Measurements from ENCODE around the gene ANKAR.

Gene ANKAR

GRCh38 chr2:189631849-189632248 lies 42.6 kb upstream of the ANKAR start:
- Histone ChIP-seq H3K4me1 (ENCODE audit: control extremely low read depth in 1 of 4, control insufficient read depth in 4 of 4, insufficient read depth in 4 of 4, low read length in 3 of 4) (no peaks in the 10 kb centered on the region), H3K36me3 (ENCODE audit: control insufficient read depth in 4 of 4, insufficient read depth in 4 of 4, low read length in 3 of 4) (no peaks in the 10 kb centered on the region), H3K27ac (ENCODE audit: insufficient read depth in 1 of 2, low read depth in 1 of 2, low read length in 2 of 2, poor library complexity in 1 of 2, severe bottlenecking in 2 of 2) (no peak overlapping the region), H3K9me3 (ENCODE audit: control extremely low read depth in 1 of 5, control insufficient read depth in 4 of 5, insufficient read depth in 2 of 5, low read depth in 1 of 5, low read length in 4 of 5) (no peaks in the 10 kb centered on the region), H3K4me3 (ENCODE audit: control insufficient read depth in 1 of 7, extremely low read depth in 1 of 7, insufficient read depth in 4 of 7, low read depth in 2 of 7, low read length in 6 of 7) (no peak overlapping the region), H3K27me3 (replicated peaks in 2 of 5; ENCODE audit: control insufficient read depth in 4 of 5, insufficient read depth in 5 of 5, low read length in 4 of 5) (no peaks in the 10 kb centered on the region)
- WGBS (ENCODE audit: insufficient coverage): 100% methylated on average over 2 of the region's 4 CpGs
- no peak for DNase-seq
- ChIA-PET POLR2A (interaction anchor here (1.2 kb wide), 1 partner anchor 51 kb away, joined by 3 read pairs; the partner anchor contains the start of gene SLC40A1), CTCF (interaction anchor here (1.0 to 10.0 kb wide), 5 partner anchors 11 to 162 kb away, joined by 3 to 128 read pairs (median 4); no protein-coding TSS in a partner anchor)

- no peaks in the 10 kb centered on the region for H3K4me1 ChIP-seq (ENCODE audit: control extremely low read depth in 1 of 4, control insufficient read depth in 4 of 4, insufficient read depth in 4 of 4, low read length in 3 of 4)
- no peaks in the 10 kb centered on the region for H3K9me3 ChIP-seq (ENCODE audit: control extremely low read depth in 1 of 5, control insufficient read depth in 4 of 5, insufficient read depth in 2 of 5, low read depth in 1 of 5, low read length in 4 of 5)
- ChIA-PET POLR2A (no interaction called here), CTCF (interaction anchor here (0.6 to 10.0 kb wide), 9 partner anchors 13 to 172 kb away, joined by 3 to 128 read pairs (median 4); no protein-coding TSS in a partner anchor)
- no peak overlapping the region for H3K27ac ChIP-seq (ENCODE audit: insufficient read depth in 1 of 2, low read depth in 1 of 2, low read length in 2 of 2, poor library complexity in 1 of 2, severe bottlenecking in 2 of 2)
- 86% methylated on average over 5 of the region's 5 CpGs for WGBS (ENCODE audit: insufficient coverage)
- no peaks in the 10 kb centered on the region for H3K36me3 ChIP-seq (ENCODE audit: control insufficient read depth in 4 of 4, insufficient read depth in 4 of 4, low read length in 3 of 4)
- H3K4me3 ChIP-seq (ENCODE audit: control insufficient read depth in 1 of 7, extremely low read depth in 1 of 7, insufficient read depth in 4 of 7, low read depth in 2 of 7, low read length in 6 of 7): no peak overlapping the region
- peak; percentile 52 to 75 (median 70) for DNase-seq
- H3K27me3 ChIP-seq (replicated peaks in 2 of 5; ENCODE audit: control insufficient read depth in 4 of 5, insufficient read depth in 5 of 5, low read length in 4 of 5): no peaks in the 10 kb centered on the region
These were observed 41.1 kb upstream of the ANKAR start for GRCh38 chr2:189633392-189633811.

GRCh38 chr2:189635353-189635752 lies 39.1 kb upstream of the ANKAR start:
- Histone ChIP-seq H3K27me3 (replicated peaks in 2 of 5; ENCODE audit: control insufficient read depth in 4 of 5, insufficient read depth in 5 of 5, low read length in 4 of 5) (no peaks in the 10 kb centered on the region), H3K4me3 (ENCODE audit: control insufficient read depth in 1 of 7, extremely low read depth in 1 of 7, insufficient read depth in 4 of 7, low read depth in 2 of 7, low read length in 6 of 7) (no peak overlapping the region), H3K4me1 (ENCODE audit: control extremely low read depth in 1 of 4, control insufficient read depth in 4 of 4, insufficient read depth in 4 of 4, low read length in 3 of 4) (no peaks in the 10 kb centered on the region), H3K36me3 (ENCODE audit: control insufficient read depth in 4 of 4, insufficient read depth in 4 of 4, low read length in 3 of 4) (no peaks in the 10 kb centered on the region), H3K9me3 (ENCODE audit: control extremely low read depth in 1 of 5, control insufficient read depth in 4 of 5, insufficient read depth in 2 of 5, low read depth in 1 of 5, low read length in 4 of 5) (no peaks in the 10 kb centered on the region), H3K27ac (ENCODE audit: insufficient read depth in 1 of 2, low read depth in 1 of 2, low read length in 2 of 2, poor library complexity in 1 of 2, severe bottlenecking in 2 of 2) (no peak overlapping the region)
- no peak for DNase-seq
- WGBS (ENCODE audit: insufficient coverage): 100% methylated on average over 2 of the region's 2 CpGs
- CTCF ChIA-PET: interaction anchor here (1.0 to 10.0 kb wide), 7 partner anchors 12 to 178 kb away, joined by 3 to 128 read pairs (median 4); no protein-coding TSS in a partner anchor
- POLR2A ChIA-PET: no interaction called here

GRCh38 chr2:189638301-189639006 lies 36.0 kb upstream of the ANKAR start:
- no peak overlapping the region for H3K27ac ChIP-seq (ENCODE audit: insufficient read depth in 1 of 2, low read depth in 1 of 2, low read length in 2 of 2, poor library complexity in 1 of 2, severe bottlenecking in 2 of 2)
- CTCF ChIA-PET: interaction anchor here (1.3 to 3.2 kb wide), 3 partner anchors 9 to 542 kb away, joined by 3 to 11 read pairs (median 6); a partner anchor contains a TSS
- no peaks in the 10 kb centered on the region for H3K27me3 ChIP-seq (replicated peaks in 2 of 5; ENCODE audit: control insufficient read depth in 4 of 5, insufficient read depth in 5 of 5, low read length in 4 of 5)
- DNase-seq: no peak
- H3K36me3 ChIP-seq (ENCODE audit: control insufficient read depth in 4 of 4, insufficient read depth in 4 of 4, low read length in 3 of 4): no peaks in the 10 kb centered on the region
- 98% methylated on average over 3 of the region's 4 CpGs for WGBS (ENCODE audit: insufficient coverage)
- H3K9me3 ChIP-seq (ENCODE audit: control extremely low read depth in 1 of 5, control insufficient read depth in 4 of 5, insufficient read depth in 2 of 5, low read depth in 1 of 5, low read length in 4 of 5): no peaks in the 10 kb centered on the region
- POLR2A ChIA-PET: no interaction called here
- no peak overlapping the region for H3K4me3 ChIP-seq (ENCODE audit: control insufficient read depth in 1 of 7, extremely low read depth in 1 of 7, insufficient read depth in 4 of 7, low read depth in 2 of 7, low read length in 6 of 7)
- no peaks in the 10 kb centered on the region for H3K4me1 ChIP-seq (ENCODE audit: control extremely low read depth in 1 of 4, control insufficient read depth in 4 of 4, insufficient read depth in 4 of 4, low read length in 3 of 4)

GRCh38 chr2:189639007-189639609 lies 35.4 kb upstream of the ANKAR start:
- CTCF ChIA-PET: interaction anchor here (1.3 to 3.2 kb wide), 3 partner anchors 10 to 541 kb away, joined by 3 to 11 read pairs (median 6); a partner anchor contains a TSS
- 63% methylated on average over 3 of the region's 3 CpGs for WGBS (ENCODE audit: insufficient coverage)

GRCh38 chr2:189641002-189641401 lies 33.5 kb upstream of the ANKAR start:
- DNase-seq: no peak
- CTCF ChIA-PET: interaction anchor here (1.2 to 3.2 kb wide), 2 partner anchors 12 to 23 kb away, joined by 3 to 11 read pairs; no protein-coding TSS in a partner anchor
- Histone ChIP-seq H3K4me1 (ENCODE audit: control extremely low read depth in 1 of 4, control insufficient read depth in 4 of 4, insufficient read depth in 4 of 4, low read length in 3 of 4) (no peaks in the 10 kb centered on the region), H3K27ac (ENCODE audit: insufficient read depth in 1 of 2, low read depth in 1 of 2, low read length in 2 of 2, poor library complexity in 1 of 2, severe bottlenecking in 2 of 2) (no peak overlapping the region), H3K4me3 (ENCODE audit: control insufficient read depth in 1 of 7, extremely low read depth in 1 of 7, insufficient read depth in 4 of 7, low read depth in 2 of 7, low read length in 6 of 7) (no peak overlapping the region), H3K9me3 (ENCODE audit: control extremely low read depth in 1 of 5, control insufficient read depth in 4 of 5, insufficient read depth in 2 of 5, low read depth in 1 of 5, low read length in 4 of 5) (no peaks in the 10 kb centered on the region), H3K27me3 (replicated peaks in 2 of 5; ENCODE audit: control insufficient read depth in 4 of 5, insufficient read depth in 5 of 5, low read length in 4 of 5) (no peaks in the 10 kb centered on the region), H3K36me3 (ENCODE audit: control insufficient read depth in 4 of 4, insufficient read depth in 4 of 4, low read length in 3 of 4) (no peaks in the 10 kb centered on the region)
- POLR2A ChIA-PET: no interaction called here
- 91% methylated on average over 1 of the region's 1 CpG for WGBS (ENCODE audit: insufficient coverage)

More at GRCh38 chr2:189639007-189639609, 35.4 kb upstream of the ANKAR start:
- Histone ChIP-seq H3K4me3 (ENCODE audit: control insufficient read depth in 1 of 7, extremely low read depth in 1 of 7, insufficient read depth in 4 of 7, low read depth in 2 of 7, low read length in 6 of 7) (no peak overlapping the region), H3K27me3 (replicated peaks in 2 of 5; ENCODE audit: control insufficient read depth in 4 of 5, insufficient read depth in 5 of 5, low read length in 4 of 5) (no peaks in the 10 kb centered on the region), H3K27ac (ENCODE audit: insufficient read depth in 1 of 2, low read depth in 1 of 2, low read length in 2 of 2, poor library complexity in 1 of 2, severe bottlenecking in 2 of 2) (no peak overlapping the region), H3K4me1 (ENCODE audit: control extremely low read depth in 1 of 4, control insufficient read depth in 4 of 4, insufficient read depth in 4 of 4, low read length in 3 of 4) (no peaks in the 10 kb centered on the region), H3K9me3 (ENCODE audit: control extremely low read depth in 1 of 5, control insufficient read depth in 4 of 5, insufficient read depth in 2 of 5, low read depth in 1 of 5, low read length in 4 of 5) (no peaks in the 10 kb centered on the region), H3K36me3 (ENCODE audit: control insufficient read depth in 4 of 4, insufficient read depth in 4 of 4, low read length in 3 of 4) (no peaks in the 10 kb centered on the region)
- POLR2A ChIA-PET: no interaction called here
- DNase-seq: no peak

- H3K4me1 ChIP-seq (ENCODE audit: control extremely low read depth in 1 of 4, control insufficient read depth in 4 of 4, insufficient read depth in 4 of 4, low read length in 3 of 4): no peaks in the 10 kb centered on the region
- POLR2A ChIA-PET: no interaction called here
- H3K27ac ChIP-seq (ENCODE audit: insufficient read depth in 1 of 2, low read depth in 1 of 2, low read length in 2 of 2, poor library complexity in 1 of 2, severe bottlenecking in 2 of 2): no peak overlapping the region
- no peak for DNase-seq
- no peaks in the 10 kb centered on the region for H3K36me3 ChIP-seq (ENCODE audit: control insufficient read depth in 4 of 4, insufficient read depth in 4 of 4, low read length in 3 of 4)
- 100% methylated on average over 2 of the region's 2 CpGs for WGBS (ENCODE audit: insufficient coverage)
- no peaks in the 10 kb centered on the region for H3K27me3 ChIP-seq (replicated peaks in 2 of 5; ENCODE audit: control insufficient read depth in 4 of 5, insufficient read depth in 5 of 5, low read length in 4 of 5)
- H3K9me3 ChIP-seq (ENCODE audit: control extremely low read depth in 1 of 5, control insufficient read depth in 4 of 5, insufficient read depth in 2 of 5, low read depth in 1 of 5, low read length in 4 of 5): no peaks in the 10 kb centered on the region
- H3K4me3 ChIP-seq (ENCODE audit: control insufficient read depth in 1 of 7, extremely low read depth in 1 of 7, insufficient read depth in 4 of 7, low read depth in 2 of 7, low read length in 6 of 7): no peak overlapping the region
- CTCF ChIA-PET: interaction anchor here (3.2 kb wide), 1 partner anchor 12 kb away, joined by 11 read pairs; no protein-coding TSS in a partner anchor
These were observed 32.9 kb upstream of the ANKAR start for GRCh38 chr2:189641590-189641989.

All from common myeloid progenitor, CD34-positive (primary cell).